Stimulated activated effector memory CD8-positive, alpha-beta T cell treated with anti-CD3 and anti-CD28 coated beads, Interleukin-12 subunit alpha, Interleukin-12 subunit beta, amount 100 ng/mL, for 72 hours (primary cell): ENCODE measurements around the gene THSD4.

Experiments used
- ATAC-seq: fragments of 150-1000 bp; cut with Tn5 transposase; 2 replicates; pipeline ENCODE4 v1.10.0; 2021
- DNase-seq, 2 donors: peaks; one replicate each; pipeline ENCODE4 v3.0.0; 2021 to 2022; ENCODE audit warnings: low spot score in 2 of 2
- H3K27ac Mint-ChIP-seq: one replicate; pipeline ENCODE4 v1.8.0; 2022; ENCODE audit warnings: mild to moderate bottlenecking, mixed read lengths
- H3K36me3 Mint-ChIP-seq: one replicate; pipeline ENCODE4 v1.8.0; 2022; ENCODE audit warnings: mild to moderate bottlenecking, mixed read lengths
- H3K4me1 Mint-ChIP-seq: one replicate; pipeline ENCODE4 v1.8.0; 2022; ENCODE audit warnings: mixed read lengths
- H3K4me3 Mint-ChIP-seq: one replicate; pipeline ENCODE4 v1.8.0; 2022; ENCODE audit warnings: mild to moderate bottlenecking, mixed read lengths
- H3K9me3 Mint-ChIP-seq: one replicate; pipeline ENCODE4 v1.8.0; 2022; ENCODE audit warnings: mixed read lengths

The THSD4 gene

DNA sequence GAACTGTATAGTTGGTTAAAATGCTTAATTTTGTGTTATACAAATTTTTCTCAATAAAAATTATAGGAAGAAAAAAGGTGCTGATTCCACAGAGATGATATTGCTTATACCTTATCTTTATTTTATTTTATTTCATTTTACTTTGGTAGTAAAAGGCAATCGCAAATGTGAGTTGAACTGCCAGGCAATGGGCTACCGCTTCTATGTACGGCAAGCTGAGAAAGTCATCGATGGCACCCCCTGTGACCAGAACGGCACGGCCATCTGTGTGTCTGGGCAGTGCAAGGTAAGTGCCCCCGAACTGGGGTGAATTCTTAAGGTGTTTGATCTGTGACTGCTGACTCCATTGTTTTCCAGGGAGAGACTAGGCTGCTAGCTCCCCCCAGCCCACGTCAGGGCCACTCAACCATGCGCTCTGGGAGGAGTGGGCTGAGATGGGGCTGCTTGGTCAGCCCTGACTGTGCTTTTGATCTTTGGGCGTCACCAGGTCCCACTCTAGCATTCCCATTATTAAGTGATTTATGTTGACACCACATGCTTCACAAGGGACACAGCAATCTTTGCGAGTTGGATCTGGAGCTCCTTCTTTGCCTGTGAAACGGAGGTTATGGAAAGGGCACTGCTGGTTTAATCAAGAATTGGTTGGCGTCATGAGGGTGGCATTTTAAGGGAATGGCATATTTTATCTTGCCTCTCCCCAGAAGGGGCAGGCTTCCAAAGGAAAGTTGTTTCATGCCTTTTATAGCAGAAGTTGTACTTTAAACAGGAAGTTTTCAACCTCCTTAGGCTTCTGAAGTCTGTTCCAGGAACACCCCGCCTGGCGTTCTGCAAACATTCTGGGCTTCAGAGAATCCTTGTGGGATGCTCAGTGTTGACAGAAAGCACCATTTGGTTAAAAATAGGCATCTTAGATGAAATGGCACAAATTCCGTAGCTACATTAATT is 296.5 kb downstream of the THSD4 start:
- no peaks in the 10 kb centered on the region for H3K4me1 Mint-ChIP-seq
- no peak overlapping the region for H3K27ac Mint-ChIP-seq
- no peak overlapping the region for H3K4me3 Mint-ChIP-seq
- no peaks in the 10 kb centered on the region for H3K9me3 Mint-ChIP-seq
- no peaks in the 10 kb centered on the region for H3K36me3 Mint-ChIP-seq
- DNase-seq (no peak), ATAC-seq (no peak)

DNA sequence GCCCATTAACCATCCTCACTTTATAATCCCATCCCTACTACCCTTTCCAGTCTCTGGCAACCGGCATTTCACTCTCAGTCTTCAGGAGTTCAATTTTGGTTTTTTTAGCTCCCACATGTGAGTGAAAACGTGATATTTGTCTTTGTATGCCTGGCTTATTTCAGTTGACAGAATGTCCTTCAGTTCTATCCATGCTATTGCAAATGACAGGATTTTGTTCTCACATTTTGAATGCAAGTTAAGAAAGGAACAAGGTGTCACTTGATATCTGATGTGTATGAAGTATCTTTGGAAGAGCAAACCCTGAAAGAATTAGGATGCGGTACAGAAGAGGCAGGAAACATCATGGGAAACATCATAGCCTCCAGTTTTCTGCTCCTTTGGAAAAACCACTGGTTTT is 298.1 kb downstream of the THSD4 start:
- no peak overlapping the region for H3K27ac Mint-ChIP-seq

DNA sequence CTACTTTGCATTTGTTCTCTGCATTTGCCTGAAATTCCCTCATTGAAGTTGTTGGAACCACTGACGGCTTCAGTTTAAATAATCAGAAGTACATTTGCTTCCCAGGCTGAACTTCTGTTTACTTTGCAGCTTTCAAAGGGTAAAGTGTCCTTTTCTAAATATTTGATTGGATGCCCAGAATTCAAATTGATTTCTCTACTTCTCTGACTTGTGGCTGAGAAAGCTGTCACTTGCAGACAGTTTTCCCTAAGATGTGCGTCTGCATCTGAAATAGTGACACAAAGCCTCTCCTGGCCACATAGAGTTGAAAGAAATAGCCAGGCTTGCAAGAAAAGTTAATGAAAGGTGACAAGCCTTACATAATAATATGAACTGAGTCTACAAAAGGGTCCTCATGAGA is 299.6 kb downstream of the THSD4 start:
- no peaks in the 10 kb centered on the region for H3K4me1 Mint-ChIP-seq
- H3K9me3 Mint-ChIP-seq, result no peaks in the 10 kb centered on the region
- H3K27ac Mint-ChIP-seq, result no peak overlapping the region
- DNase-seq (no peak), ATAC-seq (no peak)
- no peak overlapping the region for H3K4me3 Mint-ChIP-seq
- no peaks in the 10 kb centered on the region for H3K36me3 Mint-ChIP-seq

More for the DNA sequence above, 298.1 kb downstream of the THSD4 start:
- ATAC-seq (no peak), DNase-seq (no peak)
- Mint-ChIP-seq H3K9me3 (no peaks in the 10 kb centered on the region), H3K36me3 (no peaks in the 10 kb centered on the region), H3K4me3 (no peak overlapping the region), H3K4me1 (no peaks in the 10 kb centered on the region)

DNA sequence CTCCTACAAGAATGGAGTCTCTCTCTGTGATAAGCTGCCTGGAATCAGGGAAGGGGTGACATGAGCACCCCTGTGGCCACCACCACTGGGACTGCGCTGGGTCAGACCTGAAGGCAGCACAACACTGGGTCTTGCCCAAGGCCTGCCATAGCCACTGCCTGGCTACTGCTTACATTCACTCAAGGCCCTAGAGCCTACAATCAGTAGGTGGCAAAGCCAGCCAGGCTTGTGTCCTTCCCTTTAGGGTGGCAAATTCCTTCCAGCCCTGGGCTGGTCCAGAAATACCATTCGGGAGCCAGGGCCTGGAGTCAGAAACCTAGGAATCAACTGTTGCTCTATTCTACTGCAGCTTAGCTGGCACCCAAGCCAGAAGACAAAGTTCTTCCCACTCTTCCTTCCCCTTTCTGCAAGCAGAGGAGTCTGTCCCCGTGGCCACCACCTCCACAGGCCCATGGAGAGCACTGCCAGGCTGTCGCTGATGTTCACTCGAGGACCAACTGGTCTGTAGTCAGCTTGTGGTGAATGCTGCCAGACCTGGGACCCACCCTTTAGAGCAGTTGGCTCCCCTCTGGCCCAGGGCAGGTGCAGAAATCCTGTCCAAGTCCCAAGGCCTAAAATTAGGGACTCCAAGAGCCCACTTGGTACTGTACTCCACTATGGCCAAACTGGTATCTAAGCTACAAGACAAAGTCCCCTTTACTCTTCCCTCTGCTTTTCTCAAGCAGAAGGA is 307.4 kb downstream of the THSD4 start:
- ATAC-seq (no peak), DNase-seq (no peak)
- Mint-ChIP-seq H3K4me3 (no peak overlapping the region), H3K9me3 (no peaks in the 10 kb centered on the region), H3K36me3 (no peaks in the 10 kb centered on the region), H3K4me1 (no peaks in the 10 kb centered on the region), H3K27ac (no peak overlapping the region)

DNA sequence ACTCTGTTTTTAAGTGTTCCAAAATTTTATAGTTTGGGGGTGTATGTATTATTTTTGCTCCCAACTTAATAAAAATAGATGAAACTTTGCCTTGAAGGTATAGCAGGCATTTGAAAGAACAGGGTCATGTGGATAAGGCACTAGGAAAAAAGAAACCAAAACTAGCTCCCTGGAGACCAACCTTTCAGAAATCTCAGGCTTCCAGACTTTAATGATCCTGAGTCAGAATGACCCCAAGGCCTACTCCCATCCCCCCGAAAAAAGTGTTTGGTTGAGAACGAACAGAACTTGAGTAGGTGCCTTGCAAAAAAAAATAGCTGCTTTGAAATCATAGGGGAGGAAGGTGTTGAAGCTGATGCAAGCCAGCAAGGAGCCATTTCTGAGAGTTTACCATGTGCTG is 309.5 kb downstream of the THSD4 start:
- Mint-ChIP-seq H3K36me3 (no peaks in the 10 kb centered on the region), H3K4me3 (no peak overlapping the region), H3K27ac (no peak overlapping the region), H3K9me3 (no peaks in the 10 kb centered on the region), H3K4me1 (no peaks in the 10 kb centered on the region)
- no peak for ATAC-seq
- DNase-seq, result no peak

DNA sequence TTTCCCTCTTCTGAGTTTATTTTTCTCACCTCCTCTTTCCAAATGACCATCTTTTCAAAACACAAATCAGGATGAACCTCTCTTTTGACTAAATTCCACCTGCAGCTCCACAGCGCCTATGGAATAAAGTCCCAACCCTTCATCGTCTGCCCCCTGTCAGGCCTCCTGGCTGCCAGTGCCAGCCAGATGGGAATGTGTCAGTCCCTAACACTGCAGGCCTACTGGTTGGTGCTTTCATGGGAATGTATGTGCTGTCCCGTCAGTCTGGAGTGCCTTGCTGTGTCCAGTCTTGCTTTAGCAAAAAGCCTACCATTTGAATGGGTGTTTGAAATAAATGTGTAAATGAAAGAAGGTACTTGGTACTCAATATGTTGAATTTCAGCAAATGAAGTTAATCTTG is 310.1 kb downstream of the THSD4 start:
- Mint-ChIP-seq H3K4me1 (no peaks in the 10 kb centered on the region), H3K4me3 (no peak overlapping the region), H3K36me3 (no peaks in the 10 kb centered on the region), H3K9me3 (no peaks in the 10 kb centered on the region), H3K27ac (no peak overlapping the region)
- ATAC-seq (no peak), DNase-seq (no peak)

DNA sequence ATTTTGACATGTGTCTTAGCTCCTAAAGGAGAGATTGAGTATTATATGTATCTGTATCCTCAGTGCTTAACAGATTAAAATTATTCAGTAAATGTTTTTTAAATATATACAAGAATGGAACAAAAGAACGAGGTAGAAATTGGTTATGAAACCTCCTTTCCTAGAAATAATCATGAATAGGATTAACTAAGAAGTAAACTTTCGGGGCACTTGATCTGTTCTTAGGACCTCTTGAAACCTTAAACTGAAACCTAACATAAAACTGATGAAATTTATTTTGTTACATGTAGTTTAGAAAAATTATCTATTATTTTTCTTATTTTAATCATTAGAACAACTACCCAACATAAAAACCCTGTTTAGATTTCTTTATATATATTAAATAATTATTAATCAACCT is 311.5 kb downstream of the THSD4 start:
- Mint-ChIP-seq H3K4me1 (no peaks in the 10 kb centered on the region), H3K36me3 (no peaks in the 10 kb centered on the region), H3K27ac (no peak overlapping the region), H3K4me3 (no peak overlapping the region), H3K9me3 (no peaks in the 10 kb centered on the region)
- DNase-seq, result no peak
- no peak for ATAC-seq

DNA sequence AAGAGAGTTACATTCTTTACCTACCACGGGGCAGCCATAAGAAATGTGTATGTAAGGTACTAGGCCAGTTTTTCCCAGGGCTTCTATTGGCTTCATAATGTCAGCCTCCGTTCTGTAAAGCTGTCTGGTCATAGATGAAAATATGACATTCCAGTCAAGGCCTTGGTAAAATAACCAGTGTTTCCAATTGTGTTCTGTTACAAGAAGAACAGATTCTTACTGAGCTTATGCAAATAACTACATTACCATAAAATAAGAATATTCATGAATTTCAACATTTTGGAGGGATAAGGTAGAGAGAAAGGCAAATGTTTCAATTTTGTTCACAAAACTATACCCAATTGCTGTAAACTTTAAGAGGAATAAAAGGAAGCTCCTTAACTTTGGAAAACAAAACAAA is 315.5 kb downstream of the THSD4 start:
- Mint-ChIP-seq H3K9me3 (no peaks in the 10 kb centered on the region), H3K27ac (no peak overlapping the region), H3K4me3 (no peak overlapping the region), H3K36me3 (no peaks in the 10 kb centered on the region), H3K4me1 (no peaks in the 10 kb centered on the region)
- DNase-seq (no peak), ATAC-seq (no peak)

DNA sequence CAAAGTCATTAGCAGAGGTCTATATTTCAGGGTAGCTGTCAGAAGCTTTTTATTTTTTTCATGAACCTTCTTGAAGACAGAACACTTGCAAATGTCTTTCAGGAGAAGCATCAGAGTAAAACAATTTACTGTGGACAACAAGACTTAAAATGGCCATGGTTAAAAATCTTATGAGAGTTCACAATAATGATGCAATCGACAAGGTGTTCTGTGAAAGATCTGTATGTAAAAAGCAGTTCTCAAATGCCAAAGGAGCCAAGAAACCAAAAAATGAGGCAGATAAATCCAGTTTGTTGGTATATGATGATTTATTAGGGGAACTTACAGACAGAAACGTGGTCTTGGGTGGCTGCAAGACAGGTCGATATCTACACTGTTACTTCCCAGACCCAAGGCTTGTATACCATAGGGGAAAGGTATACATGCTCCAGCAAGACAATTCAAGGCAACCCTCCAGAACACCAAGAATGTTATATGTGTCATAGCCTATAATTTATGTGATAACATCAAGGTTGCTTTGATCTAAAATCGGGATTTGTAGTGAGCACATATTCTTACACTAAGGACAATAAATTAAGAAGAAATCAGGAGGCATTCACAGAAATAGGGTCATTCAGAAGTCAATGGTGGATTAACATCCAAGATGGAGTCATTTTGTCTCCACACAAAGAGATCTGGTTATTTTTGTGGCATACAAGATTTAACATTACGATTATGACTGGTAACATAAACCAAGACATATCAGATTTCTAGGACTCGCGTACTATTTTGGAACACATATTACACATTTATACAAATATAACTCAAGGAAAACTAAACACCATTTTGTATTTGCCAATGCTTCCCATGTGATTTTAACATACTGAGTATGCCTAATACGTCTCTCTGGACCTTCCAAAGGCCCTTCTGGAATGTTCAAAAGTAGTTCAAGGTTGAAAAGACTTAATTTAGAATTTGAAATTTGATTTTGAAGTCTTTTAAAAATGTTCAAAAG is 316.4 kb downstream of the THSD4 start:
- ATAC-seq (no peak), DNase-seq (no peak)
- no peaks in the 10 kb centered on the region for H3K36me3 Mint-ChIP-seq
- H3K9me3 Mint-ChIP-seq, result no peaks in the 10 kb centered on the region
- no peak overlapping the region for H3K4me3 Mint-ChIP-seq
- H3K27ac Mint-ChIP-seq, result no peak overlapping the region
- H3K4me1 Mint-ChIP-seq, result no peaks in the 10 kb centered on the region

DNA sequence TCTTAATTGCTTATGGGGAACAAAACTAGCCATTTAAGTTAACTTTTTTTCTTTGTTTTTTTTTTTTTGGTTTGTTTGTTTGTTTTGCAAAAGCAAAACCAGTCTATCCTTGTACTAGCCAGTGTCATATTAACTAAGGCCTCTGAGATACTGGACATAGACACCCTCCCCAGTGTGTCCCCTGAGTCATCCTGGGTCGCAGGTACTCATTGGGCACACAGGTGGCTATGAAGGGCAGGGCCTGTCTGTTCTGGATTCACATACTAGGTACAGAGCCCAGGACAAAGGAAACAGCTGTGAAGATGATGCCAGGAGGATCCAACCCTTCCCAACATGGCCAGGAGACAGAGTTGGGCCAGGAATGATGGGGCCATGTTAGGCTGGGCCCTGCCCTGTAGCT is 318.1 kb downstream of the THSD4 start:
- Mint-ChIP-seq H3K4me1 (no peaks in the 10 kb centered on the region), H3K27ac (no peak overlapping the region), H3K4me3 (no peak overlapping the region), H3K36me3 (no peaks in the 10 kb centered on the region), H3K9me3 (no peaks in the 10 kb centered on the region)
- ATAC-seq (no peak), DNase-seq (no peak)

DNA sequence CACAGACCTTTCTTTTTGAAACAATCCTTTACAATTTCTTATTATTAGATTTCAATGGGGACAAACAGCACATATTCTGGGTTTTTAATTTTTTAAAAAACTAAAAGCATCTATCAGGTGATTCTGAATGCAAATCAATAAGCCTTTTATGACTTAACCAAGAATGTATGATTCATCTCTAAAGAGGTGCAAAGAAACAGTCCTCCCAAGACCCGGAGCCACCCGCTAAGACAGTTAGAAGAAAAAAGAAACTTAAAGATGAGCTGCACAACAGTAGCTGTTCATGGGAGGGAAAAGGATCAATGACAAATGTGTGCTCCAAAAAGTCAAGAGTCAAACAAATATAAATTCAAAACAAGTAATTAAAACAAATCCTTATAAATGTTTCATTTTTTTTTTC is 319.5 kb downstream of the THSD4 start:
- Mint-ChIP-seq H3K27ac (no peak overlapping the region), H3K4me3 (no peak overlapping the region), H3K9me3 (no peaks in the 10 kb centered on the region), H3K36me3 (no peaks in the 10 kb centered on the region), H3K4me1 (no peaks in the 10 kb centered on the region)
- DNase-seq (no peak), ATAC-seq (no peak)

DNA sequence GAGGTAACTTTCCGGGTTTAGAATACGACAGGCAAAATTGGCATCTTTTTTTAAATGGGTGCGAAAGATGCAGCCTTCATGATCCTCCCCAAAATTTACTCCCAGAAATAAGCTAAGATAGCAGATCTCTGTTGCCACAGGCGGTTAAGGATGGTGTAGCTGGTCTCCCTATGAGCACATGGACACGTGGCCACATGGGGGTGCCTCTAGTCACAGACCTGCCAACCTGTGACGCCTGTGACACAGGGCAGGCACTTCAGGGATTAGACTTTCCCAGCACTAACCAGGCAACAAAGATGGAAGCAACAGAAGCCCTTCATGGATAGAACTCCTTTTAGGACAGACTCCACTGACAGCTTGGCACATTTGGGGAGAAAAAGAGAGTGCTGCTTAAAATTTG is 320.3 kb downstream of the THSD4 start:
- Mint-ChIP-seq H3K4me3 (no peak overlapping the region), H3K4me1 (no peaks in the 10 kb centered on the region), H3K36me3 (no peaks in the 10 kb centered on the region), H3K9me3 (no peaks in the 10 kb centered on the region), H3K27ac (no peak overlapping the region)
- DNase-seq, result no peak
- no peak for ATAC-seq

DNA sequence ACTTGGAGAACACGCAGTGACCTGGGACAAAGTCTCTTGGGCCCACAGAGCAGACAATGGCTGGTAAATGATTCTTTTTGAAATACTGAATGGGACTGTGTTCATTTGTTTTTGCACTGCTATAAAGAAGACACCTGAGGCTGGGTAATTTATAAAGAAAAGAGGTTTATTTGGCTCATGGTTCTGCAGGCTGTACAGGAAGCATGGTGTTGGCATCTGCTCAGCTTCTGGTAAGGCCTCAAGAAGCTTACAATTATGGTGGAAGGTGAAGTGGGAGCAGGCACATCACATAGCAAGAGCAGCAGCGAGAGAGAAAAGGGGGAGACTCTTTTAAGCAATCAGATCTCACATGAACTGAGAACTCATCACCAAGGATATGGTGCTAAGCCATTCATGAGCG is 321.6 kb downstream of the THSD4 start:
- Mint-ChIP-seq H3K27ac (no peak overlapping the region), H3K4me1 (no peaks in the 10 kb centered on the region), H3K36me3 (no peaks in the 10 kb centered on the region), H3K4me3 (no peak overlapping the region), H3K9me3 (no peaks in the 10 kb centered on the region)
- DNase-seq (no peak), ATAC-seq (no peak)

DNA sequence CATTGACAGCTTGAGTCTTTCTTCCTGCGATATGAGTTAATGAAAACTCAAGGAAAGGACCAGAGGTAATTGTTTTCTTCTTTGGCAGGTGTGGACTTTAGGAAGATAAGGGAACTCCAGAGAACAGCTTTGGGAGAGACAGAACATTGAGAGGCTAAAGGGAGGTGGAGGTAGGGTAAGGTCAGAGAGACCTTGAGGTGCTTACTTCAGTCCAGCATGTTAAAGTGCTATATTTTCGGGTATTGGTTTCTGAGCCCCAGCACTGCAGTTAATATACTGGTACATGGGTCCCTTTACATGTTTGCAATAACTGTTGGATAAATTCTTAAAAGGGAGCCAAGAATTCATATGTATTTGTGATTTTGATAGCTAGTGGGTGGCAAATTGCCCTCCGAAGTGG is 322.1 kb downstream of the THSD4 start:
- ATAC-seq (no peak), DNase-seq (no peak)
- Mint-ChIP-seq H3K4me1 (no peaks in the 10 kb centered on the region), H3K27ac (no peak overlapping the region), H3K4me3 (no peak overlapping the region), H3K36me3 (no peaks in the 10 kb centered on the region), H3K9me3 (no peaks in the 10 kb centered on the region)

DNA sequence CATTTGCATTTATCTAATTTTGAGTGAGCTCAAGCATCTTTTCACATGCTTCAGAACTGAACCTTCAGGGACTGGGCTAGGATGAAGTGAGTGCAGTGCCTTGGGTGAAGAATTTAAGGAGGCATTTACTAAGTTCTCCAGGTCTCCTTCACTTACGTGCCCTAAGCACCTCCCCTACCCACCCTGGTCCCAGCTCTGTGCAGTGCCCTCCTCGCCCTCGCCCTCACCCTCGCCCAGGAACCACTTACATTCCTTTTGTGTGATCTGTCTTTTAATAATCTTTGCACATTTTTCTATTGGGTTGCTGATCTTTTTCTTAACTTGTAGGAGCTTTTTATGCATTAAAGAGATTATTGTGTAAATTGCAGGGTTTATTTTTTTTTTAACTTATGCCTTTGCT is 322.6 kb downstream of the THSD4 start:
- Mint-ChIP-seq H3K36me3 (no peaks in the 10 kb centered on the region), H3K4me1 (no peaks in the 10 kb centered on the region), H3K9me3 (no peaks in the 10 kb centered on the region), H3K27ac (no peak overlapping the region), H3K4me3 (no peak overlapping the region)
- DNase-seq (no peak), ATAC-seq (no peak)
